Skeletal muscle tissue (tissue), 4 donors: ENCODE measurements around the gene ADGB. TPM values are rescaled to one million over a fixed set of nuclear protein-coding genes. Genes with fewer than 3 reads are reported as not detected.

Experiments used
- H3K27ac ChIP-seq: one replicate; pipeline ENCODE4 v1.7.0; 2013; ENCODE audit warnings: mild to moderate bottlenecking, low read depth, low read length, inconsistent platforms
- H3K27me3 ChIP-seq, 3 donors: one replicate each; pipeline ENCODE4 v1.7.0; 2013; ENCODE audit warnings: low read length in 3 of 3; ENCODE audit not compliant: control insufficient read depth in 3 of 3, insufficient read depth in 3 of 3
- H3K36me3 ChIP-seq, 3 donors: one replicate each; pipeline ENCODE4 v1.7.0; 2013; ENCODE audit warnings: low read length in 3 of 3; ENCODE audit not compliant: control insufficient read depth in 3 of 3, insufficient read depth in 3 of 3
- H3K4me1 ChIP-seq, 3 donors: one replicate each; pipeline ENCODE4 v1.7.0; 2013; ENCODE audit warnings: low read length in 3 of 3, mild to moderate bottlenecking in 3 of 3; ENCODE audit not compliant: control insufficient read depth in 3 of 3, insufficient read depth in 3 of 3
- H3K4me3 ChIP-seq, 3 donors: one replicate each; pipeline ENCODE4 v1.7.0; 2013; ENCODE audit warnings: low read length in 3 of 3
- H3K9ac ChIP-seq, 3 donors: one replicate each; pipeline ENCODE4 v1.7.0; 2013; ENCODE audit warnings: low read length in 3 of 3, mild to moderate bottlenecking in 3 of 3, moderate library complexity in 2 of 3, low read depth in 1 of 3
- H3K9me3 ChIP-seq, 3 donors: one replicate each; pipeline ENCODE4 v1.7.0; 2013; ENCODE audit warnings: low read length in 3 of 3; ENCODE audit not compliant: control insufficient read depth in 3 of 3
- total RNA-seq: library from RNA; depleted of rRNA; stranded (reverse); fragments of >200 nt; gene quantifications from one replicate; pipeline ENCODE4 v1.2.3, GENCODE V29; 2014
- donor health status: Osteomylitis.

Gene ADGB
- total RNA-seq, 1 donor from 2014 or later: not detected

GRCh38 chr6:146701632-146702031 is 102.9 kb downstream of the ADGB start:
- Histone ChIP-seq H3K4me3 (no peak overlapping the region), H3K27me3 (no peaks in the 10 kb centered on the region), H3K9me3 (no peaks in the 10 kb centered on the region), H3K9ac (no peak overlapping the region), H3K4me1 (no peaks in the 10 kb centered on the region), H3K27ac (no peak overlapping the region), H3K36me3 (no peaks in the 10 kb centered on the region)

GRCh38 chr6:146709036-146709622 is 110.4 kb downstream of the ADGB start:
- H3K9ac ChIP-seq: no peak overlapping the region
- no peak overlapping the region for H3K4me3 ChIP-seq
- H3K36me3 ChIP-seq: no peaks in the 10 kb centered on the region
- peaks cover 0 to 6% (median 0%) of the 10 kb centered on the region in 3 donors for H3K9me3 ChIP-seq
- no peak overlapping the region for H3K27ac ChIP-seq
- H3K27me3 ChIP-seq: no peaks in the 10 kb centered on the region
- no peaks in the 10 kb centered on the region for H3K4me1 ChIP-seq

- Histone ChIP-seq H3K27me3 (no peaks in the 10 kb centered on the region), H3K4me1 (no peaks in the 10 kb centered on the region), H3K4me3 (no peak overlapping the region), H3K9ac (no peak overlapping the region), H3K36me3 (no peaks in the 10 kb centered on the region), H3K9me3 (no peaks in the 10 kb centered on the region), H3K27ac (no peak overlapping the region)
These were observed 120.6 kb downstream of the ADGB start for GRCh38 chr6:146719387-146719786.

GRCh38 chr6:146739696-146740095 is 140.9 kb downstream of the ADGB start:
- Histone ChIP-seq H3K4me3 (no peak overlapping the region), H3K4me1 (no peaks in the 10 kb centered on the region), H3K9me3 (no peaks in the 10 kb centered on the region), H3K27ac (no peak overlapping the region), H3K27me3 (no peaks in the 10 kb centered on the region), H3K36me3 (no peaks in the 10 kb centered on the region), H3K9ac (no peak overlapping the region)

DNA sequence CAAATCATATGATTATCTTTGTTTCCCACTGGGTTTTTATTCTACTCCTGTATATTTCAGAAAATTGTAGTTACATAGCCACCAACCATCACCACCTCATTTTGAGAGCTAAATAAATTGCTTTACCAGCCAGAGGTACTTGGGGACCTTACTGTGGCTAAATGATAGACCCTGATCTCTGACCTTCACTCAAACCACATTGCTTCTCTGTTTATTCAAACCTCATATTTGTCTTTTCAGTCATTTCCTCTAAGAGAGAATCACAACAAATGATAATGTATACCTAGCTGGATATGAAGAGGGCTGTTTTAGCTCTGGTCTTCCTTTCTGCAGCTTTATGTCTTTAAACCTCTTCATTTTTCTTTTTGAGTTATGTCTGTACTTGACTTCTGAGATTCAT is 142.8 kb downstream of the ADGB start:
- no peak overlapping the region for H3K4me3 ChIP-seq
- H3K36me3 ChIP-seq: no peaks in the 10 kb centered on the region
- H3K4me1 ChIP-seq: no peaks in the 10 kb centered on the region
- H3K27ac ChIP-seq: no peak overlapping the region
- H3K27me3 ChIP-seq: no peaks in the 10 kb centered on the region
- no peaks in the 10 kb centered on the region for H3K9me3 ChIP-seq
- H3K9ac ChIP-seq: no peak overlapping the region

DNA sequence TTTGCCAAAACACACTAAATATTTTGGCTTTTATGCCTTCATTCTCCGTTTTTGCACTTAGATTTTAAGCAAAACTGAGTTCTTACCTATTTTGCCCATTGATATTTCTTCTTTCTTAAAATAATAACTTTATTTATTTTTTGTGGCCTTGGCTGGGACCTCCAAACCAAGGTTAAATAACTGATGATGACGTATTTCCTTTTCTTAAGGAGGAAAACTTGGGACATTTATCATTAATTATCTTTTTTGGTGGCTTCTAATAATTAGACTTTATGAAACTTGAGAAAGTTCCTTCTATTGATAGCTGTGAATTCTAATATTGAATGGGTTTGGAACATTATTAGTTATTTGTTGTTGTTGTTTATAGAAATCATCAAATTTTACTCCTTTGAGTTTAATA is 154.5 kb downstream of the ADGB start:
- Histone ChIP-seq H3K4me1 (no peaks in the 10 kb centered on the region), H3K36me3 (no peaks in the 10 kb centered on the region), H3K27me3 (no peaks in the 10 kb centered on the region), H3K9me3 (no peaks in the 10 kb centered on the region), H3K27ac (no peak overlapping the region), H3K9ac (no peak overlapping the region), H3K4me3 (no peak overlapping the region)

- no peak overlapping the region for H3K4me3 ChIP-seq
- no peaks in the 10 kb centered on the region for H3K9me3 ChIP-seq
- H3K4me1 ChIP-seq: no peaks in the 10 kb centered on the region
- H3K9ac ChIP-seq: no peak overlapping the region
- no peaks in the 10 kb centered on the region for H3K27me3 ChIP-seq
- H3K36me3 ChIP-seq: no peaks in the 10 kb centered on the region
- H3K27ac ChIP-seq: no peak overlapping the region
These were observed 168.9 kb downstream of the ADGB start for GRCh38 chr6:146767632-146768031.

GRCh38 chr6:146768722-146769121 is 169.9 kb downstream of the ADGB start:
- Histone ChIP-seq H3K9ac (no peak overlapping the region), H3K27me3 (no peaks in the 10 kb centered on the region)

GRCh38 chr6:146770275-146770964 is 171.6 kb downstream of the ADGB start:
- Histone ChIP-seq H3K36me3 (no peaks in the 10 kb centered on the region), H3K4me3 (peak overlapping the region in 1 of 3 donors; percentile 59), H3K27ac (peak overlapping the region; percentile 46), H3K9me3 (no peaks in the 10 kb centered on the region), H3K4me1 (no peaks in the 10 kb centered on the region), H3K27me3 (no peaks in the 10 kb centered on the region), H3K9ac (no peak overlapping the region)

More at GRCh38 chr6:146768722-146769121, 169.9 kb downstream of the ADGB start:
- H3K27ac ChIP-seq: no peak overlapping the region
- H3K4me1 ChIP-seq: no peaks in the 10 kb centered on the region
- H3K36me3 ChIP-seq: no peaks in the 10 kb centered on the region
- H3K4me3 ChIP-seq: no peak overlapping the region
- H3K9me3 ChIP-seq: no peaks in the 10 kb centered on the region

DNA sequence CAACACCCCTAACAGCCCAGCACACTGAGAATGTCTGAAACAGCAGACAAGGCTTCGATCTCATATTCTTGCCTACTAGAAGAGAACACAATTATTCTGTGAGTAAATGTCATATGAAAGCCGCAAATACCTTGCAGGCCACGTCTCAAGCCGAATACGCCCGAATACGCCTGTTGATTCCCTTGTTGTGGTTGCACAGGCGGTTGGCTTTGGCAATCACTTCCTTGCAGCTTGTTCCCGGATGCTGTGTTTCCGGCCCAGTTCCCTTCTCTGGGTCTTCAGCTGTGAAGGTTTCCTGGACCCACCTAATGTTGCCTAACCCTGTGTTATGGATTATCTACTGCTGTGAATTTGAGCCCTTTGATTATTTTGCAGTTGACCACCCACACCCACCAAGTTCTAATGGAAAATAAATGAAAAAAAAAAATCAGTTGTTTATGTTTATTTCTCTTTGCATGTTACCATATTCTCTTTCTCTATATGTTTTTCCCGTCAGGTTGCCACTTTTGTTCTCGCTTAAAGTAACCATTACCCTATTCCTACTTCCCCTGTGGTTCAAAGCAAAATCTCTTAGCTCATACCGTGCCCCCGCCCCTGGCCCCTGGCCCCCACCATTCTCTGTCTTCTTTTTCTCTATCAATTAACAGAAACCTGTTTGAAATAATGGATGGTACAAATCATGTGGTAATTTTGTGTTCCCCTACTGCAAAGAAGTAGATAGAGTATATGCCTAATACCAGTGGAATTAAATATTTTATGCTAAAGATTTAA is 172.4 kb downstream of the ADGB start:
- H3K27me3 ChIP-seq: no peaks in the 10 kb centered on the region
- peak overlapping the region in 1 of 3 donors; percentile 59 for H3K4me3 ChIP-seq
- no peak overlapping the region for H3K9ac ChIP-seq
- no peaks in the 10 kb centered on the region for H3K4me1 ChIP-seq
- no peaks in the 10 kb centered on the region for H3K36me3 ChIP-seq
- H3K9me3 ChIP-seq: no peaks in the 10 kb centered on the region
- H3K27ac ChIP-seq: peak overlapping the region; percentile 46
